HG03432 (cell line): Measurements from ENCODE around the gene KCNC3.

Source experiments
- ATAC-seq: cut with Tn5 transposase; IDR thresholded peaks from one replicate; pipeline ENCODE4 v1.9.1; 2021; ENCODE audit warnings: mild to moderate bottlenecking, moderate library complexity; ENCODE audit not compliant: unreplicated experiment

Gene KCNC3

GRCh38 chr19:50328224-50328872 lies 829 bp downstream of the KCNC3 start:
- no peak for ATAC-seq

GRCh38 chr19:50327461-50328223 lies 1.5 kb downstream of the KCNC3 start:
- no peak for ATAC-seq

- no peak for ATAC-seq
Measured at GRCh38 chr19:50327013-50327412, 2.2 kb downstream of the KCNC3 start.

GRCh38 chr19:50326101-50326664 lies 3.0 kb downstream of the KCNC3 start:
- ATAC-seq, result no peak

GRCh38 chr19:50325310-50326100 lies 3.7 kb downstream of the KCNC3 start:
- no peak for ATAC-seq

GRCh38 chr19:50324331-50324730 lies 4.8 kb downstream of the KCNC3 start:
- ATAC-seq, result no peak

- ATAC-seq, result no peak
Measured at GRCh38 chr19:50323782-50324133, 5.4 kb downstream of the KCNC3 start.

- ATAC-seq, result no peak
Measured at GRCh38 chr19:50322931-50323781, 6.0 kb downstream of the KCNC3 start.

GRCh38 chr19:50322234-50322633 lies 6.9 kb downstream of the KCNC3 start:
- ATAC-seq, result no peak

- no peak for ATAC-seq
Measured at GRCh38 chr19:50321831-50322230, 7.3 kb downstream of the KCNC3 start.

GRCh38 chr19:50320596-50320995 lies 8.6 kb downstream of the KCNC3 start:
- no peak for ATAC-seq

GRCh38 chr19:50320051-50320450 lies 9.1 kb downstream of the KCNC3 start:
- no peak for ATAC-seq

GRCh38 chr19:50319156-50319555 lies 10.0 kb downstream of the KCNC3 start:
- ATAC-seq, result no peak

GRCh38 chr19:50318438-50318837 lies 10.7 kb downstream of the KCNC3 start:
- no peak for ATAC-seq

GRCh38 chr19:50317115-50317514 lies 12.1 kb downstream of the KCNC3 start:
- no peak for ATAC-seq

- no peak for ATAC-seq
Measured at GRCh38 chr19:50315773-50316448, 13.3 kb downstream of the KCNC3 start.

GRCh38 chr19:50314724-50315708 lies 14.2 kb downstream of the KCNC3 start:
- no peak for ATAC-seq

GRCh38 chr19:50313812-50314536 lies 15.2 kb downstream of the KCNC3 start:
- ATAC-seq, result no peak
